Mononuclear cell (primary cell): Measurements from ENCODE around the gene PPIB. TPM values are rescaled to one million over a fixed set of nuclear protein-coding genes. Genes with fewer than 3 reads are reported as not detected.

ENCODE experiments used
- H3K27me3 ChIP-seq: 2 replicates; pipeline ENCODE4 v1.6.0; 2011; ENCODE audit warnings: low read length, control low read depth; ENCODE audit not compliant: insufficient read depth
- H3K4me1 ChIP-seq: 2 replicates; pipeline ENCODE4 v1.5.1; 2011; ENCODE audit warnings: mild to moderate bottlenecking, low read length, control low read depth; ENCODE audit not compliant: insufficient read depth
- H3K4me3 ChIP-seq: 2 replicates; pipeline ENCODE4 v1.5.1; 2011; ENCODE audit warnings: mild to moderate bottlenecking, low read length, moderate library complexity
- H3K9me3 ChIP-seq: 2 replicates; pipeline ENCODE4 v1.5.1; 2011; ENCODE audit warnings: low read depth, mild to moderate bottlenecking, control low read depth, low read length
- total RNA-seq: library from RNA; depleted of rRNA; stranded (reverse); fragments of >200 nt; gene quantifications from one replicate; pipeline ENCODE4 v1.2.3, GENCODE V29; 2012

PPIB gene
- total RNA-seq, 1 donor = 219 TPM

- Histone ChIP-seq H3K4me3 (no peak overlapping the region), H3K4me1 (peaks cover 52% of the 10 kb centered on the region)
These were observed 12.8 kb downstream of the PPIB start for GRCh38 chr15:64149893-64150578.

GRCh38 chr15:64149424-64149823, 13.4 kb downstream of the PPIB start:
- Histone ChIP-seq H3K4me3 (no peak overlapping the region), H3K4me1 (peaks cover 50% of the 10 kb centered on the region), H3K27me3 (peaks cover 18% of the 10 kb centered on the region), H3K9me3 (no peaks in the 10 kb centered on the region)

More at GRCh38 chr15:64149893-64150578, 12.8 kb downstream of the PPIB start:
- no peaks in the 10 kb centered on the region for H3K9me3 ChIP-seq
- H3K27me3 ChIP-seq = peaks cover 18% of the 10 kb centered on the region

DNA sequence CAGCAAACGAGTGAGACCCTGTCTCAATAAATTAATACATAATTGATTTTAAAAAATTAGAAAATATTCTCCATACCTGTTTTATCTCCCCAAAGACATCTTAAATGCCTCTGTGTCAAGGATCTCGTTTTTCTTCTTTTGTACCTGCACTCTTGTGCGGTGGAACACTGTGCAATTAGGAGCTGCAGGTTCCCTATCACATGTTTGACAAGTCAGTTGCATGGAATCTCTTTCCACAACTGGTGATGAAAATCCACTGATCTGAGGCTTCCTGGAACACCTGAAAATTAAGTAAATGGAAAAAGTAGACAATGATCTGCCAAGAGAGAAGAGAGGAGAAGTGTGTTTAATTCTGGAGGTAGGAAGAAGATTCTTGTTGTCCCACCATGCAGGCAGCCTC, 14.2 kb downstream of the PPIB start:
- H3K27me3 ChIP-seq = peaks cover 18% of the 10 kb centered on the region
- H3K4me3 ChIP-seq = no peak overlapping the region
- H3K4me1 ChIP-seq = peaks cover 41% of the 10 kb centered on the region
- H3K9me3 ChIP-seq = no peaks in the 10 kb centered on the region

GRCh38 chr15:64148168-64148567, 14.7 kb downstream of the PPIB start:
- no peak overlapping the region for H3K4me3 ChIP-seq
- peaks cover 37% of the 10 kb centered on the region for H3K4me1 ChIP-seq

GRCh38 chr15:64146885-64147681, 15.7 kb downstream of the PPIB start:
- Histone ChIP-seq H3K27me3 (peaks cover 5% of the 10 kb centered on the region), H3K9me3 (no peaks in the 10 kb centered on the region), H3K4me1 (peaks cover 27% of the 10 kb centered on the region), H3K4me3 (no peak overlapping the region)

More at GRCh38 chr15:64148168-64148567, 14.7 kb downstream of the PPIB start:
- Histone ChIP-seq H3K27me3 (peaks cover 16% of the 10 kb centered on the region), H3K9me3 (no peaks in the 10 kb centered on the region)

GRCh38 chr15:64146520-64146884, 16.3 kb downstream of the PPIB start:
- H3K9me3 ChIP-seq = no peaks in the 10 kb centered on the region
- H3K4me3 ChIP-seq = no peak overlapping the region
- peaks cover 21% of the 10 kb centered on the region for H3K4me1 ChIP-seq
- no peaks in the 10 kb centered on the region for H3K27me3 ChIP-seq

DNA sequence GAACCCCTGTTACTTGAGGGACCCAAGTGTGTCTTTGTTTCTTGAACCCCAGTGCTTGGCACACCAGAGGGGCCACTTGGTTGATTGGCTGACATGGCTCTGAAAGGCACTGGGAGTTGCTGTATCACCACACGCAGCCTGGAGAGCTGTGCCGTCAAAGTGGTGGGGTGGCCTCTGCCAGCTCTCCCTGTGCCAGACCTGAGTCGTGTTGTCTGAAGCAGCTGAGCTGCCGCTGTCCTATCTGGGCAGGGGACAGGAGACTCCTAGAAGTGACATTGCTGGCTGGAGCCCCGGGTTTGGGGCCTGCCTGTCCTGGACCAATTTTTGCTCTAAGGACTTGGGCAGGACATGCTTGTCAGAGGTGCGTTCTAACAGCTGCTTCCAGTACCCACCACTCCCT, 16.8 kb downstream of the PPIB start:
- no peaks in the 10 kb centered on the region for H3K9me3 ChIP-seq
- H3K4me3 ChIP-seq = no peak overlapping the region
- peaks cover 18% of the 10 kb centered on the region for H3K4me1 ChIP-seq
- H3K27me3 ChIP-seq = no peaks in the 10 kb centered on the region

GRCh38 chr15:64144565-64145281, 18.1 kb downstream of the PPIB start:
- no peak overlapping the region for H3K4me3 ChIP-seq
- H3K4me1 ChIP-seq = peaks cover 5% of the 10 kb centered on the region
- no peaks in the 10 kb centered on the region for H3K9me3 ChIP-seq
- no peaks in the 10 kb centered on the region for H3K27me3 ChIP-seq

- H3K27me3 ChIP-seq = no peaks in the 10 kb centered on the region
- H3K4me3 ChIP-seq = no peak overlapping the region
- H3K9me3 ChIP-seq = no peaks in the 10 kb centered on the region
- H3K4me1 ChIP-seq = no peaks in the 10 kb centered on the region
These were observed 18.6 kb downstream of the PPIB start for GRCh38 chr15:64144192-64144564.

DNA sequence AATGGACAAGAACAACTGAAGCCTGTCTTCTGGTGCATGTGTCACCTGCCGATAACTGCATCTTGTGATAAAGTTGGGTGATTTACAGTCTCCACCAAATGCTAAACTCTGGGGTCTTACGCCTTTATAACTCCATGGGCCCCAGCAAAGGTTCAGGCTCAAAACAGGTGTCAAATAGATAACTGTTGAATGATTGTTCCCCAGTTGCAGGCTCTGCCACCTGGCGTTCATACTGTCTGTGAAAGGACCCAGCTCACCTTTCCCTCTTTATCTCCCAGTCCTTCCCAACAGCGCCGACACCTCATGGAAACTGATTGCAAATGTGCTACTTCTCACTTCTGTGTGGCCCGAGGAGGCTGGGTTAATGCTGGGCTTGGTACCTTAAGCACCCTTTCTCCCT, 19.5 kb downstream of the PPIB start:
- no peaks in the 10 kb centered on the region for H3K4me1 ChIP-seq
- no peaks in the 10 kb centered on the region for H3K27me3 ChIP-seq
- H3K9me3 ChIP-seq = no peaks in the 10 kb centered on the region
- H3K4me3 ChIP-seq = no peak overlapping the region

DNA sequence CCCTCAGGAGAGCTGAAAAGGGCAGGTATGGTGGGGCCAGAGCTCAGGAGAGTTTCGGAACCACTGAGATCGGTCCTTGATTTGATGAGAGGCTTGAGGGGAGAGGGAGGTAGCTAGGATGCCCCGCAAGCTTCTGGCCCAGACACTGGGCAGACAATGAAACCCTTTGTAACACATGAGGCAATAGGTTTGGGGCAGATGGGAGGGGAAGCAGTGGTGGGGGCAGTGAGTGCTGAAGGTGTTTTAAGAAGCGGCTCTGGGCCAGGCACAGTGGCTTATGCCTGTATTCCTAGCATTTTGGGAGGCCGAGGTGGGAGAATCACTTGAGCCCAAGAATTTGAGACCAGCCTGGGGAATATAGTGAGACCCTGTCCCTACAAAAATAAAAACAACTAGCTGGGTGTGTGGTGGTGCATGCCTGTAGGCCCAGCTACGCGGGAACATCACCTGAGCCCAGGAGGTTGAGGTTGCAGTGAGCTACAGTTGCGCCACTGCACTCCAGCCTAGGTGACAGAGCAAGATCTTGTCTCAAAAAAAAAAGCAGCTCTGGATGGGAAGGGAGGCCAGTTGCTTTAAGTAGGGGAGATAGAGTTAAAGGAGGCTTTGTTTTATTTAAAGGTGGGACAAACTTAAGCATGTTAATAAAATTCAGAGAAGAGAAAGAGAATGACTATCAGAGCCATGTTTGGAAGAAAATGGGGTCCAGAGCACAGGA, 20.9 kb downstream of the PPIB start:
- H3K4me1 ChIP-seq = no peaks in the 10 kb centered on the region
- no peak overlapping the region for H3K4me3 ChIP-seq
- no peaks in the 10 kb centered on the region for H3K9me3 ChIP-seq
- no peaks in the 10 kb centered on the region for H3K27me3 ChIP-seq

- Histone ChIP-seq H3K4me3 (no peak overlapping the region), H3K9me3 (no peaks in the 10 kb centered on the region), H3K4me1 (no peaks in the 10 kb centered on the region), H3K27me3 (no peaks in the 10 kb centered on the region)
These were observed 24.4 kb downstream of the PPIB start for GRCh38 chr15:64138331-64138941.

GRCh38 chr15:64137226-64137833, 25.5 kb downstream of the PPIB start:
- H3K27me3 ChIP-seq = no peaks in the 10 kb centered on the region
- no peaks in the 10 kb centered on the region for H3K9me3 ChIP-seq
- no peaks in the 10 kb centered on the region for H3K4me1 ChIP-seq
- no peak overlapping the region for H3K4me3 ChIP-seq

DNA sequence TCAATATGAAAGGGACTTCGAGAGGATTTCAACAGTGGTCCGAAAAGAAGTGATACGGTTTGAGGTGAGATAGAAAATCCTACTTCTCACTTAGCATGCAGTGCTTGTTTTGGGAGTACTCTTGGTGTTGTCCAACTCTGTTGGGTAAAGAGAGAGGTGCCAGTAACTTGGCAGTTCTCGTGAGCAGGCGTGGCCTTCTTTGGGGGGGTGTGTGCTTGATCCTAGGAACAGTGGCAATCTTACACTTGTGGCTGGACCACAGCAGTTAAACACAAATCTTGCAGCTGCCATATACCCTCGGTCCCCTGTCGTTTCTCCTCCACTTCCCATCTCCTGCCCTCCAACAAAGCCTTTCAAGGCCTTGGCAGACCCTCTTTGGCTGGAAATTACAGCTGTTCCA, 26.5 kb downstream of the PPIB start:
- H3K27me3 ChIP-seq = no peaks in the 10 kb centered on the region
- no peaks in the 10 kb centered on the region for H3K4me1 ChIP-seq
- no peaks in the 10 kb centered on the region for H3K9me3 ChIP-seq
- H3K4me3 ChIP-seq = no peak overlapping the region
